Psoas muscle (tissue), 8 donors: ENCODE data around the gene LEFTY1. TPM values are rescaled to one million over a fixed set of nuclear protein-coding genes. Genes with fewer than 3 reads are reported as not detected.
A peak's percentile ranks its signal among the peaks of the same experiment; 100 is the strongest.

Experiments
- ATAC-seq, 4 donors: fragments of 200-7000 bp; cut with Tn5 transposase; one replicate each; pipeline ENCODE4 v1.9.1; 2020; ENCODE audit warnings: moderate library complexity in 3 of 4, mild to moderate bottlenecking in 2 of 4
- DNase-seq, 2 donors: peaks; one replicate each; pipeline ENCODE4 v3.0.0-alpha.2; 2020
- H3K27ac ChIP-seq: fragments of 200-600 bp; one replicate; pipeline ENCODE4 v1.8.0; 2022
- H3K27me3 ChIP-seq, 3 donors: fragments of 200-600 bp in 1 of 3; one replicate each; pipeline versions ENCODE4 v1.6.1 to v1.8.0; 2013 to 2022; ENCODE audit warnings: low read length in 2 of 3, mild to moderate bottlenecking in 2 of 3, moderate library complexity in 1 of 3; ENCODE audit not compliant: insufficient read depth in 3 of 3
- H3K36me3 ChIP-seq, 2 donors: fragments of 200-600 bp in 1 of 2; one replicate each; pipeline versions ENCODE4 v1.6.1 to v1.8.0; 2013 to 2022; ENCODE audit warnings: low read depth in 1 of 2, mild to moderate bottlenecking in 1 of 2, moderate library complexity in 1 of 2; ENCODE audit not compliant: insufficient read depth in 1 of 2
- H3K4me1 ChIP-seq: fragments of 200-600 bp; one replicate; pipeline ENCODE4 v1.8.0; 2022
- H3K4me3 ChIP-seq: fragments of 200-600 bp; one replicate; pipeline ENCODE4 v1.8.0; 2022; ENCODE audit warnings: mild to moderate bottlenecking
- H3K9me3 ChIP-seq: fragments of 200-600 bp; one replicate; pipeline ENCODE4 v1.8.0; 2022
- WGBS, 3 donors: extraction: QIAGEN DNeasy Blood & Tissue Kit; methylation state at CpG; one replicate each; pipeline versions ENCODE4 v1.1.6 to v1.1.7; 2013; 5-methylcytosine and 5-hydroxymethylcytosine counted together
- intact Hi-C, 2 donors: fragments of 100-400 bp; cut with DNase I; formaldehyde crosslinking; loops; one replicate each; pipeline versions ENCODE4 v1.11.0 to v1.14.2; 2022
- polyA plus RNA-seq, 3 donors: library from polyadenylated mRNA; stranded (reverse); fragments of 200-250 nt; gene quantifications; one replicate each; pipeline ENCODE4 v1.2.3, GENCODE V29; 2013
- total RNA-seq, 4 donors: library from RNA; stranded (reverse); fragmentation: NEBNext Ultra II Directional in 2 of 4; extraction: Animal tissue kit (Norgen Biotek cat#: 25700) in 2 of 4; gene quantifications; one replicate each; pipeline versions ENCODE4 v1.2.1 to v1.2.4, GENCODE V29; 2021 to 2023
- TF ChIP-seq, protein P1 (sequence below): fragments of 200-600 bp; IDR thresholded peaks from one replicate; pipeline ENCODE4 v1.8.0; 2022; ENCODE audit warnings: antibody characterized with exemption
- donor health status: healthy with polysubstance abuse.
- donor health status: DM: no; HTN: no; CAD: no; lungs with moderate emphysema.
- donor health status: Bipolar disorder and iron deficiency.
- donor health status: healthy.
- donor health status: DM: yes; HTN: yes; CAD: no.
- donor health status: DM: no; HTN: no; CAD: no.
- donor health status: DM: no; HTN: no; CAD: no.
- donor health status: DM: yes; HTN: yes; CAD: no.

LEFTY1 gene
- total and polyA plus RNA-seq, 7 donors, result 0.08 to 0.26 (median 0.13) TPM; not detected in 4

- TF ChIP-seq, protein P1, sequence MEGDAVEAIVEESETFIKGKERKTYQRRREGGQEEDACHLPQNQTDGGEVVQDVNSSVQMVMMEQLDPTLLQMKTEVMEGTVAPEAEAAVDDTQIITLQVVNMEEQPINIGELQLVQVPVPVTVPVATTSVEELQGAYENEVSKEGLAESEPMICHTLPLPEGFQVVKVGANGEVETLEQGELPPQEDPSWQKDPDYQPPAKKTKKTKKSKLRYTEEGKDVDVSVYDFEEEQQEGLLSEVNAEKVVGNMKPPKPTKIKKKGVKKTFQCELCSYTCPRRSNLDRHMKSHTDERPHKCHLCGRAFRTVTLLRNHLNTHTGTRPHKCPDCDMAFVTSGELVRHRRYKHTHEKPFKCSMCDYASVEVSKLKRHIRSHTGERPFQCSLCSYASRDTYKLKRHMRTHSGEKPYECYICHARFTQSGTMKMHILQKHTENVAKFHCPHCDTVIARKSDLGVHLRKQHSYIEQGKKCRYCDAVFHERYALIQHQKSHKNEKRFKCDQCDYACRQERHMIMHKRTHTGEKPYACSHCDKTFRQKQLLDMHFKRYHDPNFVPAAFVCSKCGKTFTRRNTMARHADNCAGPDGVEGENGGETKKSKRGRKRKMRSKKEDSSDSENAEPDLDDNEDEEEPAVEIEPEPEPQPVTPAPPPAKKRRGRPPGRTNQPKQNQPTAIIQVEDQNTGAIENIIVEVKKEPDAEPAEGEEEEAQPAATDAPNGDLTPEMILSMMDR, result no peak
- Histone ChIP-seq H3K4me1 (peaks cover 48% of the 10 kb centered on the region), H3K4me3 (peak overlapping the region; percentile 34), H3K9me3 (no peaks in the 10 kb centered on the region), H3K36me3 (peaks cover 4 to 49% of the 10 kb centered on the region in 2 donors), H3K27ac (peak overlapping the region; percentile 69), H3K27me3 (no peaks in the 10 kb centered on the region)
- DNase-seq (no peak), ATAC-seq (no peak)
- WGBS, 3 donors, result 38 to 54% (median 40%) methylated on average over 12 of the region's 12 CpGs
- intact Hi-C loops, result loop anchor here (5.0 to 10.0 kb wide), 3 partner anchors 35 to 98 kb away; no protein-coding TSS in a partner anchor
These were observed 11.9 kb downstream of the LEFTY1 start for GRCh38 chr1:225876900-225877510.

GRCh38 chr1:225875044-225875815 is 13.7 kb downstream of the LEFTY1 start:
- TF ChIP-seq, protein P1, result no peak
- no peak for ATAC-seq
- peaks cover 35% of the 10 kb centered on the region for H3K4me1 ChIP-seq
- no peaks in the 10 kb centered on the region for H3K9me3 ChIP-seq
- intact Hi-C loops, result loop anchor here (5.0 to 10.0 kb wide), 3 partner anchors 37 to 100 kb away; no protein-coding TSS in a partner anchor
- WGBS, 3 donors, result 93% methylated on average over 12 of the region's 12 CpGs
- H3K27me3 ChIP-seq, result no peaks in the 10 kb centered on the region
- peaks cover 4 to 67% of the 10 kb centered on the region in 2 donors for H3K36me3 ChIP-seq
- no peak for DNase-seq
- H3K27ac ChIP-seq, result no peak overlapping the region
- H3K4me3 ChIP-seq, result no peak overlapping the region

DNA sequence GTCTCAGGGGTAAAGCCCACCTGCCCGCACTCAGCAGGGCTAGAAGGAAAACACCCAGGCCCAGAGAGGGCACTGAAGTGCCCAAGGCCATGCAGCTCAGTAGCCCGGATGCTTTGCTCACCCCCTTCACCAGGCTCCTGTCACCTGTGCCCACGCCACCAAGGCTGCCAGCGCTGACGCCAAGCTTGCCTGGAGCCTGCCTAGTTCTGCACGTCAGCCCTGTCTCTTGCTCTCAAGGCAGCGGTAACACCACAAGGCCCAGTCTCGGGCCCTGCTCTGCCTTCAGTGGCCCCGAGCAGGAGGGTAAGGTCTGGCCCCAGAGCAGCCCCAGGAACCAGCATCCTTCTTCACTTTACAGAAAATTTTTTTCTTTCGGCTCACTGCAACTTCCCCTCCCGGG is 14.5 kb downstream of the LEFTY1 start:
- H3K9me3 ChIP-seq, result no peaks in the 10 kb centered on the region
- TF ChIP-seq, protein P1, result no peak
- peaks cover 4 to 74% of the 10 kb centered on the region in 2 donors for H3K36me3 ChIP-seq
- no peak overlapping the region for H3K4me3 ChIP-seq
- ATAC-seq (no peak), DNase-seq (no peak)
- peaks cover 28% of the 10 kb centered on the region for H3K4me1 ChIP-seq
- intact Hi-C loops, result loop anchor here in 1 of 2 donors (10.0 kb wide), 1 partner anchor 100 kb away; no protein-coding TSS in a partner anchor
- H3K27me3 ChIP-seq, result no peaks in the 10 kb centered on the region
- H3K27ac ChIP-seq, result no peak overlapping the region
- whole genome bisulfite sequencing, 3 donors, result 94 to 96% (median 95%) methylated on average over 11 of the region's 11 CpGs

- Histone ChIP-seq H3K9me3 (no peaks in the 10 kb centered on the region), H3K36me3 (peaks cover 4 to 85% of the 10 kb centered on the region in 2 donors), H3K27ac (no peak overlapping the region), H3K4me3 (no peak overlapping the region), H3K27me3 (no peaks in the 10 kb centered on the region), H3K4me1 (peaks cover 19% of the 10 kb centered on the region)
- 75 to 88% (median 78%) methylated on average over 10 of the region's 10 CpGs for WGBS, 3 donors
- DNase-seq (no peak), ATAC-seq (no peak)
- TF ChIP-seq, protein P1, result no peak
- intact Hi-C loops, result loop anchor here in 1 of 2 donors (10.0 kb wide), 1 partner anchor 101 kb away; no protein-coding TSS in a partner anchor
These were observed 15.6 kb downstream of the LEFTY1 start for GRCh38 chr1:225873281-225873850.
